Forelimb muscle (tissue), 1 donor: ENCODE results near the gene RAP1GAP2. TPM values are rescaled to one million over a fixed set of nuclear protein-coding genes. Genes with fewer than 3 reads are reported as not detected.
"Not testable (repeated sequence)": the region's sequence is repeated elsewhere in the genome, so short reads cannot be mapped to it uniquely, and the experiment has no call there.

Source experiments
- DNase-seq: peaks from one replicate; pipeline ENCODE4 v3.0.0-alpha.2; 2013; ENCODE audit warnings: low read depth
- polyA plus RNA-seq: library from polyadenylated mRNA; unstranded; fragments of 120-200 nt; gene quantifications from one replicate; pipeline ENCODE4 v1.2.1, GENCODE V29; 2013; ENCODE audit not compliant: insufficient read length

Gene RAP1GAP2
- polyA plus RNA-seq, 1 donor = 2.4 TPM

- no peak for DNase-seq
These were observed 199.9 kb downstream of the RAP1GAP2 start for GRCh38 chr17:2995886-2996809.

GRCh38 chr17:2996810-2997670 lies 200.8 kb downstream of the RAP1GAP2 start:
- DNase-seq = no peak

- DNase-seq = not testable (repeated sequence)
These were observed 202.2 kb downstream of the RAP1GAP2 start for GRCh38 chr17:2998469-2998901.

- no peak for DNase-seq
These were observed 206.5 kb downstream of the RAP1GAP2 start for GRCh38 chr17:3002538-3003295.

GRCh38 chr17:3003296-3004149 lies 207.3 kb downstream of the RAP1GAP2 start:
- DNase-seq = no peak

GRCh38 chr17:3004150-3004801 lies 208.0 kb downstream of the RAP1GAP2 start:
- no peak for DNase-seq

GRCh38 chr17:3004925-3005324 lies 208.7 kb downstream of the RAP1GAP2 start:
- DNase-seq = no peak

GRCh38 chr17:3005696-3006095 lies 209.5 kb downstream of the RAP1GAP2 start:
- no peak for DNase-seq

- no peak for DNase-seq
These were observed 210.6 kb downstream of the RAP1GAP2 start for GRCh38 chr17:3006801-3007200.

GRCh38 chr17:3007651-3008121 lies 211.4 kb downstream of the RAP1GAP2 start:
- no peak for DNase-seq

- no peak for DNase-seq
These were observed 212.4 kb downstream of the RAP1GAP2 start for GRCh38 chr17:3008336-3009288.

- DNase-seq = no peak
These were observed 213.2 kb downstream of the RAP1GAP2 start for GRCh38 chr17:3009411-3009920.

GRCh38 chr17:3011891-3012290 lies 215.7 kb downstream of the RAP1GAP2 start:
- DNase-seq = no peak

GRCh38 chr17:3012926-3013581 lies 216.8 kb downstream of the RAP1GAP2 start:
- no peak for DNase-seq

- no peak for DNase-seq
These were observed 219.7 kb downstream of the RAP1GAP2 start for GRCh38 chr17:3015890-3016289.

- no peak for DNase-seq
These were observed 221.7 kb downstream of the RAP1GAP2 start for GRCh38 chr17:3017936-3018335.

GRCh38 chr17:3019761-3020160 lies 223.5 kb downstream of the RAP1GAP2 start:
- no peak for DNase-seq

GRCh38 chr17:3020381-3020780 lies 224.1 kb downstream of the RAP1GAP2 start:
- DNase-seq = no peak
